Tibial nerve (tissue), 4 donors: ENCODE data around the gene PFKFB2.

Experiments used
- CTCF ChIP-seq, 5 experiments: fragments of 200-600 bp in 3 of 5; fragments of 450-650 bp in 2 of 5; sonication (generic) in 3 of 5; IDR thresholded peaks; one replicate each; pipeline ENCODE4 v1.5.1; 2016 to 2019; ENCODE audit warnings: antibody characterized with exemption in 5 of 5, mild to moderate bottlenecking in 3 of 5, moderate library complexity in 2 of 5
- EP300 ChIP-seq, 2 donors: sonication (generic); formaldehyde crosslinking; IDR thresholded peaks; one replicate each; pipeline ENCODE4 v1.6.1; 2017; ENCODE audit warnings: antibody characterized with exemption in 2 of 2, mild to moderate bottlenecking in 1 of 2
- POLR2A ChIP-seq, 2 donors: fragments of 450-650 bp; IDR thresholded peaks; one replicate each; pipeline ENCODE4 v1.6.1; 2017; ENCODE audit warnings: antibody characterized with exemption in 2 of 2, mild to moderate bottlenecking in 2 of 2, moderate library complexity in 2 of 2

- TF ChIP-seq CTCF (IDR thresholded peaks at IDR 0.05) (no peak), EP300 (IDR thresholded peaks at IDR 0.05) (no peak), POLR2A (IDR thresholded peaks at IDR 0.05) (no peak)
These were observed 7.5 kb downstream of the PFKFB2 start for GRCh38 chr1:207060596-207060995.
